Measurements from ENCODE around the gene C16orf54.
"Not testable (repeated sequence)": the region's sequence is repeated elsewhere in the genome, so short reads cannot be mapped to it uniquely, and the experiment has no call there.

The C16orf54 gene

GRCh38 chr16:29745853-29746345 lies at the start of gene C16orf54:
Gene C16orf54, minus strand, starts transcription at chr16:29745990. Its CDS starts 1,039 bp downstream, at chr16:29744951.
- H3K9me3 ChIP-seq (ENCODE audit: control insufficient read depth, insufficient read depth, low read depth, low read length), result peaks cover 14% of the 10 kb centered on the region
- no peaks in the 10 kb centered on the region for H3K27me3 ChIP-seq (ENCODE audit: control insufficient read depth, insufficient read depth, low read length)
- no peak within 1 kb of the TSS for H3K9ac ChIP-seq (ENCODE audit: low read length)
- H3K4me3 ChIP-seq (ENCODE audit: low read depth, low read length), result no peak within 1 kb of the TSS
- no peaks in the 10 kb centered on the region for H3K4me1 ChIP-seq (ENCODE audit: control insufficient read depth, insufficient read depth, low read length)
- H3K27ac ChIP-seq (ENCODE audit: low read depth, low read length), result no peak within 1 kb of the TSS
- 0 out of 2 replicates have a peak, but pooled peaks cover 3% of the 10 kb centered on the region for H3K36me3 ChIP-seq (ENCODE audit: control insufficient read depth, insufficient read depth, low read length)

GRCh38 chr16:29794231-29794710 lies 48.5 kb upstream of the C16orf54 start:
- Histone ChIP-seq H3K4me3 (ENCODE audit: low read depth, low read length) (no peak overlapping the region), H3K9ac (ENCODE audit: low read length) (no peak overlapping the region), H3K4me1 (ENCODE audit: control insufficient read depth, insufficient read depth, low read length) (peaks cover 11% of the 10 kb centered on the region), H3K9me3 (ENCODE audit: control insufficient read depth, insufficient read depth, low read depth, low read length) (no peaks in the 10 kb centered on the region), H3K36me3 (ENCODE audit: control insufficient read depth, insufficient read depth, low read length) (peaks cover 46% of the 10 kb centered on the region), H3K27ac (ENCODE audit: low read depth, low read length) (no peak overlapping the region), H3K27me3 (ENCODE audit: control insufficient read depth, insufficient read depth, low read length) (no peaks in the 10 kb centered on the region)

GRCh38 chr16:29793153-29793552 lies 47.4 kb upstream of the C16orf54 start:
- H3K4me3 ChIP-seq (ENCODE audit: low read depth, low read length), result not testable (repeated sequence)
- H3K36me3 ChIP-seq (ENCODE audit: control insufficient read depth, insufficient read depth, low read length), result peaks cover 35% of the 10 kb centered on the region

GRCh38 chr16:29791845-29792807 lies 46.3 kb upstream of the C16orf54 start:
- Histone ChIP-seq H3K9ac (ENCODE audit: low read length) (peak overlapping the region; percentile 92), H3K9me3 (ENCODE audit: control insufficient read depth, insufficient read depth, low read depth, low read length) (no peaks in the 10 kb centered on the region), H3K4me3 (ENCODE audit: low read depth, low read length) (peak overlapping the region; percentile 90), H3K36me3 (ENCODE audit: control insufficient read depth, insufficient read depth, low read length) (peaks cover 24% of the 10 kb centered on the region), H3K27me3 (ENCODE audit: control insufficient read depth, insufficient read depth, low read length) (no peaks in the 10 kb centered on the region), H3K4me1 (ENCODE audit: control insufficient read depth, insufficient read depth, low read length) (peaks cover 11% of the 10 kb centered on the region), H3K27ac (ENCODE audit: low read depth, low read length) (no peak overlapping the region)

More at GRCh38 chr16:29793153-29793552, 47.4 kb upstream of the C16orf54 start:
- H3K9ac ChIP-seq (ENCODE audit: low read length); H3K9me3 ChIP-seq (ENCODE audit: control insufficient read depth, insufficient read depth, low read depth, low read length); H3K27me3 ChIP-seq (ENCODE audit: control insufficient read depth, insufficient read depth, low read length); H3K27ac ChIP-seq (ENCODE audit: low read depth, low read length): not testable (repeated sequence)
- peaks cover 11% of the 10 kb centered on the region for H3K4me1 ChIP-seq (ENCODE audit: control insufficient read depth, insufficient read depth, low read length)

GRCh38 chr16:29790949-29791844 lies 45.4 kb upstream of the C16orf54 start:
- peak overlapping the region; percentile 90 for H3K4me3 ChIP-seq (ENCODE audit: low read depth, low read length)
- no peaks in the 10 kb centered on the region for H3K27me3 ChIP-seq (ENCODE audit: control insufficient read depth, insufficient read depth, low read length)
- H3K9me3 ChIP-seq (ENCODE audit: control insufficient read depth, insufficient read depth, low read depth, low read length), result no peaks in the 10 kb centered on the region
- peaks cover 11% of the 10 kb centered on the region for H3K4me1 ChIP-seq (ENCODE audit: control insufficient read depth, insufficient read depth, low read length)
- H3K36me3 ChIP-seq (ENCODE audit: control insufficient read depth, insufficient read depth, low read length), result peaks cover 15% of the 10 kb centered on the region
- H3K27ac ChIP-seq (ENCODE audit: low read depth, low read length), result peak overlapping the region; percentile 78; the same call in 1 of the 2 replicates
- H3K9ac ChIP-seq (ENCODE audit: low read length), result peak overlapping the region; percentile 92

- H3K4me3 ChIP-seq (ENCODE audit: low read depth, low read length), result peak within 1 kb of the TSS; percentile 90
- peak within 1 kb of the TSS; percentile 78; the same call in 1 of the 2 replicates for H3K27ac ChIP-seq (ENCODE audit: low read depth, low read length)
- no peaks in the 10 kb centered on the region for H3K9me3 ChIP-seq (ENCODE audit: control insufficient read depth, insufficient read depth, low read depth, low read length)
- H3K4me1 ChIP-seq (ENCODE audit: control insufficient read depth, insufficient read depth, low read length), result peaks cover 11% of the 10 kb centered on the region
- H3K27me3 ChIP-seq (ENCODE audit: control insufficient read depth, insufficient read depth, low read length), result no peaks in the 10 kb centered on the region
- H3K36me3 ChIP-seq (ENCODE audit: control insufficient read depth, insufficient read depth, low read length), result peaks cover 11% of the 10 kb centered on the region
- H3K9ac ChIP-seq (ENCODE audit: low read length), result peak within 1 kb of the TSS; percentile 92
These were observed 44.6 kb upstream of the C16orf54 start, which contains the start of gene KIF22 for GRCh38 chr16:29790183-29790948. Gene KIF22, plus strand, starts transcription at chr16:29790751. Its CDS starts 9 bp downstream, at chr16:29790760.

- H3K27me3 ChIP-seq (ENCODE audit: control insufficient read depth, insufficient read depth, low read length), result no peaks in the 10 kb centered on the region
- peaks cover 5% of the 10 kb centered on the region; the same call in 1 of the 2 replicates for H3K36me3 ChIP-seq (ENCODE audit: control insufficient read depth, insufficient read depth, low read length)
- H3K9ac ChIP-seq (ENCODE audit: low read length), result peak overlapping the region; percentile 86
- H3K4me1 ChIP-seq (ENCODE audit: control insufficient read depth, insufficient read depth, low read length), result peaks cover 12% of the 10 kb centered on the region
- peak overlapping the region; percentile 90 for H3K4me3 ChIP-seq (ENCODE audit: low read depth, low read length)
- peak overlapping the region; percentile 77; the same call in 1 of the 2 replicates for H3K27ac ChIP-seq (ENCODE audit: low read depth, low read length)
- H3K9me3 ChIP-seq (ENCODE audit: control insufficient read depth, insufficient read depth, low read depth, low read length), result no peaks in the 10 kb centered on the region
These were observed 44.0 kb upstream of the C16orf54 start for GRCh38 chr16:29789775-29790182.

- H3K4me3 ChIP-seq (ENCODE audit: low read depth, low read length); H3K27me3 ChIP-seq (ENCODE audit: control insufficient read depth, insufficient read depth, low read length); H3K36me3 ChIP-seq (ENCODE audit: control insufficient read depth, insufficient read depth, low read length); H3K9ac ChIP-seq (ENCODE audit: low read length); H3K27ac ChIP-seq (ENCODE audit: low read depth, low read length); H3K9me3 ChIP-seq (ENCODE audit: control insufficient read depth, insufficient read depth, low read depth, low read length): not testable (repeated sequence)
- H3K4me1 ChIP-seq (ENCODE audit: control insufficient read depth, insufficient read depth, low read length), result peaks cover 10% of the 10 kb centered on the region
These were observed 41.4 kb upstream of the C16orf54 start for GRCh38 chr16:29787155-29787554.

GRCh38 chr16:29784901-29785500 lies 39.2 kb upstream of the C16orf54 start:
- H3K9ac ChIP-seq (ENCODE audit: low read length), result peak overlapping the region; percentile 18
- H3K36me3 ChIP-seq (ENCODE audit: control insufficient read depth, insufficient read depth, low read length), result no peaks in the 10 kb centered on the region
- H3K9me3 ChIP-seq (ENCODE audit: control insufficient read depth, insufficient read depth, low read depth, low read length), result no peaks in the 10 kb centered on the region; the same call in 1 of the 2 replicates
- peaks cover 3% of the 10 kb centered on the region; the same call in 1 of the 2 replicates for H3K4me1 ChIP-seq (ENCODE audit: control insufficient read depth, insufficient read depth, low read length)
- H3K27me3 ChIP-seq (ENCODE audit: control insufficient read depth, insufficient read depth, low read length), result peaks cover 12% of the 10 kb centered on the region; the same call in 1 of the 2 replicates
- no peak overlapping the region for H3K27ac ChIP-seq (ENCODE audit: low read depth, low read length)
- peak overlapping the region; percentile 48 for H3K4me3 ChIP-seq (ENCODE audit: low read depth, low read length)
